Measurements from ENCODE around the gene RSU1.

Gene RSU1

DNA sequence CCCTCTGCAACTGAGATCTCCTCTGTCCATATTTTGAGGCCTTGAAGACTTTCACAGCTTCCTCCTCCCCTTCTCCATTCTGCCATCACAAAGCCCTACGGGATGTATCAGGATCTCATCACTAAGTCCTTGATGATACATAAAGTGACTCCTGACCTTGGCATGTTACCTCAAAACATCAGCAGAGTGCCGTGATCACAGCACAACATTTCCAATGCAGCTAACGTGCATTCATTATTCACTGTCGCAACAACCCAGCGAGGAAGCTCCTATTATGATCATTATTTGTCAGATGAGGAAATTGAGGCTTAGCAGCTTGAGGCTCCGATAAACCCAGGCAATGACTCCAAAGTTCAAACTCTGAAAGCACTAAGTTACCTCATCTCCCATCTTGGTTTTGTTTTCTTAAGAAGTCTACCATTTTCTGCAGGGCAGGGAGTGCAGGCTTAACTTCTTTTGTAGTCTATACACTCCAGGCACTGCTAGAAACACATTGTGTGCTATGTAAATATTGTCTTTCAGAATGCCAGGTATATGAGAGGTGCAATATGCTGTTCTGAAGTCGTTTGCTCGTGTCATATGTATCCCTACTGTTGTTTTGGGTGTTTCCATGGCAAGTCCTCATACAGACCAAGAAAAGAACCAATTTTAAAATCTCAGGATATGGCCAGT is 215.0 kb downstream of the RSU1 start:
- DNase-seq (ENCODE audit: low read depth): no peak

DNA sequence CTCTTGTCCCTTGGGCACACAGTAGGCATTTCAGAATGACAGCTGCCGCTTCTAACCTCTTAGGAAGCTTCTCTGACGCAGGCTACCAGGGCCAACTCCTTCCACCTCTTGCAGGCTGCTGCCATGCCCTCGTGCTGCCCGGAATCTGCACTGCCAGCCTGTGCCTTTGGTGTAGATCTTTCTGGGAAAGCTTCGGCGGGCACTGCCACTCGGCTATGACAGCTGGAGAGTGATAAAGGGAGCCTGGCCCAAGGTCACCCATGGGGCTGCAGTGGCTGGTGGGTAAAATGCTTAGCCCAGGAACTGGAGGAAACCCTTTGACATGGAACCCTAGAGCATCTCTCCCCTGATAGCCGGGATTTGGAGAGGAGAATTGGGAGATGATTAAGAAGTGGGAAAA is 217.6 kb downstream of the RSU1 start:
- no peak for DNase-seq (ENCODE audit: low read depth)

DNA sequence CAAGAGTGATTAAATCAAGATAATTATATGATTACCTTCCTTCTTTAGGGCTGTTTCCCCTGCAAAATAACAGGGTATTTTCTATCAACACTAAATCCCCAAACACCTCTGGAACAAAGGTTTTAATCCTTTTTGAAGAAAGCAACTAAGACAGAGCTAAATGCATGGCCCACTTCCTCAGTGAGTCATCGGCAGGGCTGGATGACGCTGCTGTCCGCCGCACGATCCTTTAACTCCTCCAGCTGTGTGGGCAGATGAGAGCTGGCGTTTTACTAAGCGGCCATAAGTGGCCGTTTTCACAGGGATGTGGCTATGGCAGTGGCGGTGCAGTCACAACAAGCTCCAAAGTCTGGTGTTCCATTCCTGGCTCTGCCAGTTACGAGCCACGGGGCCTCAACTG is 219.6 kb downstream of the RSU1 start:
- no peak for DNase-seq (ENCODE audit: low read depth)

DNA sequence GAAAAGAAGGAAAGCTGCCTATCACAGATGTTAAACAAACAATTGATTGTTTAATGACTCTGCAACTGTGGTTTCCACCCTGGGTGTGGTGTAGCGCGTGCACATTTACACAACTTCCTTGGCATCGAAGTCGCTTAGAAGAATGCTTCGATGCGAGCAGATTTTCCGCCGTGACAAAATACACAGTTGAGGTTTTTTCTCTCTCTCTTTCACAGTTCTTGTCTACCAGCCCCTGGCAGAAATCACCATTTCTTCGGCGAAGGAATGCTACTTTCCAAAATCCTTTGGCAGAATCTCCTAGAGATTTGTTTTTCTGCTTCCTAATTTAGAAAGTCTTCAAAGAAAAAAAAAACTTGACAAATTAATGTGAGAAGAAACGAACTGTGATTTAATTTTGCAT is 224.8 kb downstream of the RSU1 start:
- no peak for DNase-seq (ENCODE audit: low read depth)

DNA sequence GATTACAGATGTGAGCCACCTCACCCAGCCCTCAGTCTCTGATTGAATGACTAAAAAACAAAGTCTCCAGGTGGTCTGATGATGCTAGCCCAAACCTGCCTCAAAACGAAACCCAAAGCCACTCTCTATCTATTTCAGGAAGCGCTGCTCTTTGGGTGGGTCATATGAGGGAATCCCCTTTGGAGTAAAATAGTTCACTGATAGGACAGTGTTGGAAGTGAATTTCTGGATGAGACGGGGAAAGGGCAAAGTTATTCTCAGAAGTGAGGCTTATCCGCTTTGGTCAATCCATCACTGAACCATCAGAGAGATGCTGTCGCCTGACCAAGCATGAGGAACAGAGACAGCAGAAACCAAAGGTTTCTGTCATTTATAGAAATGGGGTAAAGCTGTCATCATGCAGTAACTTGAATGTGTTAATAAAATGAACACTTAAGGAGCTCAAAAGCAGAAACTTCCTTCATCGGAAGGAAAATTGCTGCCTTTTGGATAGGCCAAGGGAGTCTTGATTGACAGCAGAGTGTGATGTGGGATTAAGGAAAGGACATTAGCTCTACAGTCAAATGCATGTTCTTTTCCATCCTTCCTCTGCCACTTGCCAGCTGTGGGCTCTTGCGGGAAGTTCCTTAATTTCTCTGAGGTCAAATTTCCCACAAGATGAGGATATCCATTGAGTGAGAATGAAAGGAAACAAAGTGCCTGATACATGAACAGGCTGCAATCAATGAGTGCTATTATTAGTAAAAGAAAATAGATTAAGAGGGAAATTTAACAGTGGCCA is 230.7 kb downstream of the RSU1 start:
- DNase-seq (ENCODE audit: low read depth): no peak

DNA sequence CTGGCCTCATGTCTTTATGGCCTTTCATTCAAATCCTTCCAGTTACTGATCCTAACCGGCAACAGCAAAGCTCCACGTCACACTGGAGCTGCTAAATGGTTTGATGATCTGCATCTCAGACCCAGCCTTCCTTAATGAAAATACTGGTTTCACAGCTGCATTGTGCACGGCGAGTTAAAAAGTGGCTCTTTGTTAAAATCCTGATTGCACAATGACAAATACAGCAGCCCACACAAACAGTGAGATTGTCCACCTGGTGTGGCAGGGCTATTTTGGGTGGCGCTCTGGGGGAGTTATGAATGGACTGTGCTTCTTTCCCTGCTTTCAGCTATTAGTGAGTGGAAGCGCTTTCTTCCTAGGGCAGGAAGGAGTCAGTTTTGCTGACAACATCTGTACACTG is 232.1 kb downstream of the RSU1 start:
- DNase-seq (ENCODE audit: low read depth): no peak

DNA sequence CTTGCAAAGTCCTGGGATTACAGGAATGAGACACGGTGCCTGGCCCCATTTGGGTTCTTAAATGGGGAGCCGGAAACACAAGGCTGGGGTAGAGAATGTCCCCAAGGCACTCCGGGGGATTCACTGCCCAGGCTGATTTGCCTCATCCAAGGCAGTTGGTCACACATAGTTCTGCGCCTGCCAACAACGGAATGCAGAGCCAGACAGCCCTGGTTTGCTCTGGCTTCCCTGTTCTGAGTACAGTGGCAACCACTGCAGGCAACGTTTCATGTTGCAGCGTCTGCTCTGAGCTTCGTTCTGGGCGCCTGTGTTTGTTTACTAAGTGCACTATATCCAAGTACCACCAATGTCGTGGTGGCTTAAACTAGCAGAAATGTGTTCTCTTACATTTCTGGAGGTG is 233.8 kb downstream of the RSU1 start:
- DNase-seq (ENCODE audit: low read depth): no peak

DNA sequence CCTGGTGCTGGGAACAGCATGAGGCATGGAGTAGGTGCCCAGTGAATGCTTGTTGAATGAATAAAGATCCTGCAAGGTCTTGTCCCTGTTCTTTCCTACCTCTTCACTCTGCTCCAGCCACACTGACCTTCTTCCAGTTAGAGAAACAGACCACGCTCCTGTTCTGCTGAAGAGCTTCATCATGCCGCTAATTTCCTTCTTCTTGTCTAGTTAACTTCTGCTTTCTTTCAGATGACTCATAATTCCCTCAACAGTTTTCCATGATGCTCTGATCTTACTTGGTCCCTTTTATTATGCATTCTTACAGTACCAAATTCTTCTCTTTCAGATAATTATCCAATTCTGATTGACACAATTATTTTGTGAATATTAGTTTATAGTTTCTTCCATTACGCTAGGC is 236.0 kb downstream of the RSU1 start:
- DNase-seq (ENCODE audit: low read depth): no peak

DNA sequence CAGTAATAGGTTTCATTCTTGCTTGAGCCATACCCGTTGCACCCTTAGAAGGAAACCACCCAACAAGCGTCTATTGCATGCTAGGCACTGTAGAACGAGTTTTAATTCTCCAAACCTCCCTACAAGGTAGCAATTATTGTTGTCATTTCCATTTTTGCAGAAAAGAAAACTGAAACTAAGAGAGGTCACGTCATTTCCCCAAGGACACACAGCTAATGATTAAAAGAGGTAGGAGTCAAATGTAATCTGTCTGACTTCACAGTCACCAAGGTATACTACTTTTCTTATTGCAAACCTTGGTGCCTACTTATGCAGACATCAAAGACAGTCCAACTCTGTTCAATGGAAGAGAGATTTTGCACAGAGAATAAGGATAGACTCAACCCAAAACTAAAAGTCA is 246.5 kb downstream of the RSU1 start:
- no peak for DNase-seq (ENCODE audit: low read depth)

DNA sequence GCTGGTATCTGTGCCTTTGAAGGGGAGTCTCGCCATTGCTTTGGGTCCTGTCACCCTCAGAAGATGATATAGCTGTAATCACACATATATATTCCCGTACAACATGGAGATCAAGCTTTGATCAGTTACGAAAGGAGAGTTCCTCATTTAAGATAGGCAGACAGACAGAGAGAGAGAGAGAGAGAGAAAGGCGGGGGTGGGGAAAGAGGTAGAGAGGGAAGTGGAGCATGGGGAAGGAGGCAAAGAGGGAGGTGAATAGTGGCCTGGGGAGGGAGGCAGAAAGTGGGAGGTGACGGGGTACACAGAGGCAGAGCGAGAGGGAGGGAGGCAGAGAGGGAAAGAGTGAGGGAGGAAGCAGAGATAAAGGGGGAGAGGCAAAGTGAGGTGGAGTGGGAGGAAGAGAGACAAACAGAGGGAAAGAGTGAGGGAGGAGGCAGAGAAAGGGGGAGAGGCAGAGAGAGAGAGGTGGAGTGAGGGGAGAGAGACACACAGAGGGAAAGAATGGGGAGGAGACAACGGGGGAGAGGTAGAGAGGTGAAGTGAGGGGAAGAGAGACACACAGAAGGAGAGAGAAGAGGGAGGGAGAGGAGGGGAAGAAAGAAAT is 250.9 kb downstream of the RSU1 start:
- no peak for DNase-seq (ENCODE audit: low read depth)

DNA sequence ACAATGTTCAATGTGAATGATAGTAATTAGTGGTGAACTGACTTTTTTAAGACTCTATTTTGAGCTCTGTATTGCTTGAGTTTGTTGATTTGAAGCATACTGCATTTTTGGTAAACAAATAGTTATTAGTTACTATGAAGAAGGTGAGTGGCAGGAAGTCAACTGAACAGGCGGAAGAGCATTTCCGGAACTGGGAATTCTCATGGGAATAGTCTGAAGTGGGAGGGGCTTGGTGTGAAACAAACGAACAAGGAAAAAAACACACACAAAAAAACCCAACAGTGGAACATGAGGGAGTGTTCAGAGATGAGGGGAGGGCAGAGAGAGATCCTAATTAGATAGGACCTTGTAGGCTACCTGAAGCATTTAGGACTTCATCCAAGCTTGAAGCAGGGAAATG is 251.6 kb downstream of the RSU1 start:
- no peak for DNase-seq (ENCODE audit: low read depth)

DNA sequence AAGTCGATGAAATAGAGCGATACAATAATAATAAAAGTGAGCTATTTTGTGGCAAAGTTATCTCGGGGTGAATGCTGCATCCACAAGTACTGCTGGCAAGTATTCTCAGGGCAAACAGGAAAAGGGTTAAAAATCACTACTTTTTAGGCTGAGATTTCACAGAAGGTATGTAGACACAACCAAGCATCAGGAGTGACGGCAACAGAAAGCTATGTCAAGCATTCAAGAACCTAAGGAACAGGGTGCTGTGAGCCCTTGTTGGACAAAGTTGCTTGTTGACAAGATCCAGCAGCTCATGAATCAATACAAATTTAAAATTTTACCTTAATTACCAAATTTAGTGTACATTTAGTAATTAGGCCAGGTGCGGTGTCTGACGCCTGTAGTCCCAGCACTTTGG is 254.3 kb downstream of the RSU1 start:
- DNase-seq (ENCODE audit: low read depth): no peak

DNA sequence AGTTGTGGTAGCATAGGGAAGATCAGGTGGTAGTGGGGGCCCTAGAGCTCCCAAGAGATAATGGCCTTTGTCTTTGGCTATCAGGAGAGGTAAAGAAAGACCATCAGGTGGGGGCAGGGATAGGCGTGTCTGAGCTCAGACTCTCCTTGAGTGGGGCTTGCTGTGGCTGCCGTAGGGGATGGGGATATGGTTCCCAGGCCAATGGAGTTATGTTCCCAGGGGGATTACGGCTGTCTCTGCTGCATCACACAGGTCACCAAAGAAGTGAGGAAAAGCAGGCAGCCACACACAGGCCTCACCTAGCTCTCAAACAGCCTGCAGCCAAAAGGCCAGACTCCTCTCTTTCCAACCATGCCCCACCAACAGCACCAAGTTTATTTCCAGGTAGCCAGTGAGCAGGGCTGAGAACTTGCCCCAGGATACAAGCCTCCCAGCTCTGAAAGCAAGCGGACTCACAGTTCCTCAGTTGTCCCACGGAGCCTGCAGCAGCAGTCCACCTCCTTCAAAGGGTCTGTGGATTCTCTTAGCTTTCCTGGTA is 257.9 kb downstream of the RSU1 start:
- no peak for DNase-seq (ENCODE audit: low read depth)

DNA sequence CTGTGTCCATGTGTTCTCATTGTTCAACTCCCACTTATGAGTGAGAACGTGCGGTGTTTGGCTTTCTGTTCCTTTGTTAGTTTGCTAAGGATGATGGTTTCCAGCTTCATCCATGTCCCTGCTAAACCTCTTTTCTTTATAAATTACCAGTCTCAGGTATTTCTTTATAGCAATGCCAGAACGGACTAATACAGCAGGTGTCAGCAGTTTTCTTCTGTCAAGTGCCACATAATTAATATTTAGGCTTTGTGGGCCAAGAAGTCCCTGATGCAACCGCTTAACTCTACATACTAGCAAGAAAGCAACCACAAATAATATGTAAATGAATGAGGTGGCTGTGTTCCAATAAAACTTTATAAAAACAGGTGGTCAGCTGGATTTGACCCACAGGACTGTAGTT is 269.3 kb downstream of the RSU1 start:
- DNase-seq (ENCODE audit: low read depth): no peak

DNA sequence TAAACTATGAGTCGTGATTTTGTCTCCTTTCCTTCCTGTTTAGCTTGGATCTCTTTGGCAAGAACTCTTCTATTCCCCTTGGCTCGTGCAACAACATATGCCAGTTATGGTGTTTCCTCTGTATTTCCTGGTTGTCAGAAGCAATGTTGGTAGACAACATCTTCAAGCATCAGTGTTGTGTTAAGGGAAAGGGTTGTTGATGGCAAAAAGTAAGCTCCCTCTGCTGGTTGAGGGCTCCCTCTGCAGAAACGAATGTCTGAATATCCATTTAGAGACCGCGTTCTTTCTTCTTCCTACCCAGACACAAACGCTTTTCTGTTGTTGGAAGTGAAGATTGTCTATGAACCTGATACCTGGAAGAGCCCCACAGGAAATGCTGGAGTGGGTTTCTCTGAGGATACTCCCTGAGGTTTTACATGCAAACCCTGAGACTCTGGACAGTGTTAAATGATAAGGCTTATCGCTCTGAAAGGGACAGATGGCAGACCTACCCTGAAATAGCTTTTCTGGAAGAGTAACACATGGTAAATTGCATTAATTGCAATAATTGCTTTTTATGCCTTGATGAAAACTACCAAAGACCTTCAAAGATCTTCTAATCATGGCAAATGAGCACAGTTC is 272.0 kb downstream of the RSU1 start:
- peak; percentile 3 for DNase-seq (ENCODE audit: low read depth)

DNA sequence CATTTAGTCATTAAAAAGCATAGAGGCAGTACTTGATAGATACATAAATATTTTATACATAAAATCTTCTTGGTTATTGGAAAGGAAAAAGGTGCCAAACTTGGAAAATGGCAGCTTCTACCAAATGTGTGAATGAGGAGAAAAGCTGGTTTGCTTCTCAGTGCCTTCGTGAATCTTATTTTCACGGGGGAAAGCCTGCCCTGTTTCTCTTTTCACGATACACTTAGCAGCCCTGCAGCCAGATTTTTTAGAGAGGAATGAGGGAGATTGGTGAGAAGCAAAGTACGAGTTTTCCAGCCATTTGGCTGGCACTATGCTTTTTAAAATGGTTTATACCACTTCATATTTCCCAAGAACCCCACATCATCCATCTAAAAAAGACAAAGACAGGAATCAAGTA is 272.6 kb downstream of the RSU1 start:
- DNase-seq (ENCODE audit: low read depth): no peak

DNA sequence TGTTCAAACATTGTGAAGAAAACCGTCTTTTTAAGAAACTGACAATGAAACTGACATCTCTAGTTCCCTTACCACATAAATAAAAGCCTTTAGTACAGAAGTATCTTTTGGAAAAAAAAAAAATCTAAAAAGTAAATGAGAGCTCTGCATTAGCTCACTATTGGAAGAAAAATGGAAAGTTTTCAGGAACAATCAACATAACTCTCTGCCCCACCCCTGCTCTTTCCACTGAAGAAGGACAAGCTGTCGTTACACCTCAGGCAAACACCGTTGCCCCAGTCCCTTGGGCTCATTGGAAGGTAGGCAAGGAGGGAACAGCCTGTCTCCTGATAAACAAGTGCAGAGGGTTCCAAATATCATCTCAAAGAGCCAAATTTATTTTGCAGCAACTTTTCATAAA is 273.1 kb downstream of the RSU1 start:
- DNase-seq (ENCODE audit: low read depth): no peak

All from fibroblast of the conjunctiva (primary cell).